Left ventricle myocardium inferior (tissue), 1 donor: ENCODE data around the gene PIP4K2A. TPM values are rescaled to one million over a fixed set of nuclear protein-coding genes. Genes with fewer than 3 reads are reported as not detected.

Experiments
- DNase-seq: peaks from one replicate; pipeline ENCODE4 v3.0.0-alpha.2; 2020
- H3K27ac ChIP-seq: fragments of 200-600 bp; replicated peaks from 2 replicates; pipeline ENCODE4 v1.8.0; 2021
- H3K27me3 ChIP-seq: fragments of 200-600 bp; 2 replicates; pipeline ENCODE4 v1.8.0; 2021; ENCODE audit warnings: low read depth
- H3K36me3 ChIP-seq: fragments of 200-600 bp; 2 replicates; pipeline ENCODE4 v1.8.0; 2021
- H3K4me1 ChIP-seq: fragments of 200-600 bp; 2 replicates; pipeline ENCODE4 v1.8.0; 2021
- H3K4me3 ChIP-seq: fragments of 200-600 bp; 2 replicates; pipeline ENCODE4 v1.8.0; 2021; ENCODE audit warnings: mild to moderate bottlenecking, moderate library complexity
- H3K9me3 ChIP-seq: fragments of 200-600 bp; replicated peaks from 2 replicates; pipeline ENCODE4 v1.8.0; 2021
- intact Hi-C: fragments of 100-400 bp; cut with micrococcal nuclease; formaldehyde crosslinking; loops from one replicate; pipeline ENCODE4 v1.11.0; 2022
- total RNA-seq: library from RNA; stranded (reverse); fragmentation: NEBNext Ultra II Directional; extraction: Animal tissue kit (Norgen Biotek cat#: 25700); gene quantifications from one replicate; pipeline ENCODE4 v1.2.1, GENCODE V29; 2021
- TF ChIP-seq, protein P1 (sequence below): fragments of 200-600 bp; IDR thresholded peaks from 2 replicates; pipeline ENCODE4 v1.8.0; 2021; ENCODE audit warnings: antibody characterized with exemption, mild to moderate bottlenecking, borderline replicate concordance
- donor health status: DM: no; HTN: yes; CAD: no; lungs with severe emphysema.

The PIP4K2A gene
- total RNA-seq, 1 donor from 2014 or later = 12.6 TPM

DNA sequence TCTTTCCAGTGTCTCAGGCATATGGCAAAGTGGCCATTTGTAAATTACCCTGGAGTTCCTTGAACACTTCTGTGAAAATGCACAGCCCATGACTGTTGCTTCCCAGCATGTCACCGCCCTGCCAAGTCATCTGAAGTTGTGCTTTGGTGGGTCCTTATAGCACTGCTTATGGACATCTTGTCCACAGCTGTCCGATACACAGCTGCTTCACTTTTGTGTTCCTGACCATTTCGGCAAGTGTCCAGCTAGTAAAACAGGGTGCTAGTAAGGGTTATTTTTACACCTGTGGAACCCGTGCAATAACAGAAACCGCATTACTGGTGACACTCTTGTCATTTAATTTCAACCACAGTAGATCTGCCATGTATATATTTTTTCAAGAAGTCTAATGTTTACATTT is 29.7 kb downstream of the PIP4K2A start:
- TF ChIP-seq, protein P1, sequence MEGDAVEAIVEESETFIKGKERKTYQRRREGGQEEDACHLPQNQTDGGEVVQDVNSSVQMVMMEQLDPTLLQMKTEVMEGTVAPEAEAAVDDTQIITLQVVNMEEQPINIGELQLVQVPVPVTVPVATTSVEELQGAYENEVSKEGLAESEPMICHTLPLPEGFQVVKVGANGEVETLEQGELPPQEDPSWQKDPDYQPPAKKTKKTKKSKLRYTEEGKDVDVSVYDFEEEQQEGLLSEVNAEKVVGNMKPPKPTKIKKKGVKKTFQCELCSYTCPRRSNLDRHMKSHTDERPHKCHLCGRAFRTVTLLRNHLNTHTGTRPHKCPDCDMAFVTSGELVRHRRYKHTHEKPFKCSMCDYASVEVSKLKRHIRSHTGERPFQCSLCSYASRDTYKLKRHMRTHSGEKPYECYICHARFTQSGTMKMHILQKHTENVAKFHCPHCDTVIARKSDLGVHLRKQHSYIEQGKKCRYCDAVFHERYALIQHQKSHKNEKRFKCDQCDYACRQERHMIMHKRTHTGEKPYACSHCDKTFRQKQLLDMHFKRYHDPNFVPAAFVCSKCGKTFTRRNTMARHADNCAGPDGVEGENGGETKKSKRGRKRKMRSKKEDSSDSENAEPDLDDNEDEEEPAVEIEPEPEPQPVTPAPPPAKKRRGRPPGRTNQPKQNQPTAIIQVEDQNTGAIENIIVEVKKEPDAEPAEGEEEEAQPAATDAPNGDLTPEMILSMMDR = no peak
- intact Hi-C loops = no loop called here
- Histone ChIP-seq H3K36me3 (no peaks in the 10 kb centered on the region), H3K9me3 (no peaks in the 10 kb centered on the region), H3K4me1 (peaks cover 44% of the 10 kb centered on the region), H3K27me3 (no peaks in the 10 kb centered on the region), H3K4me3 (no peak overlapping the region), H3K27ac (no peak overlapping the region)
- no peak for DNase-seq

DNA sequence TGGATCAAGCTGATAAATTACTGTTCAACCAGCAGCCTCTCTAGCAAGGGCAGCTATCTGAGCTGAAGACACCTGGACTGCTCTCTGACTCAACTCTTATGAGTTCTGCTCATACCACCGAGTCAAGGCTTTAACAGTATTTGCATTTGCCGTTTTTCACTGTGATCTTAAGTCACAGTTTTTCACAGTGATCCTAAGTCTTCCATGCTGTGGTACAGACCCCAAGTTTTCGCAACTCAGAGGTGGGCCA is 31.3 kb downstream of the PIP4K2A start:
- Histone ChIP-seq H3K27me3 (no peaks in the 10 kb centered on the region), H3K4me1 (peaks cover 44% of the 10 kb centered on the region), H3K36me3 (no peaks in the 10 kb centered on the region), H3K4me3 (no peak overlapping the region), H3K27ac (no peak overlapping the region), H3K9me3 (no peaks in the 10 kb centered on the region)
- no peak for DNase-seq
- TF ChIP-seq, protein P1 = no peak
- intact Hi-C loops = no loop called here

DNA sequence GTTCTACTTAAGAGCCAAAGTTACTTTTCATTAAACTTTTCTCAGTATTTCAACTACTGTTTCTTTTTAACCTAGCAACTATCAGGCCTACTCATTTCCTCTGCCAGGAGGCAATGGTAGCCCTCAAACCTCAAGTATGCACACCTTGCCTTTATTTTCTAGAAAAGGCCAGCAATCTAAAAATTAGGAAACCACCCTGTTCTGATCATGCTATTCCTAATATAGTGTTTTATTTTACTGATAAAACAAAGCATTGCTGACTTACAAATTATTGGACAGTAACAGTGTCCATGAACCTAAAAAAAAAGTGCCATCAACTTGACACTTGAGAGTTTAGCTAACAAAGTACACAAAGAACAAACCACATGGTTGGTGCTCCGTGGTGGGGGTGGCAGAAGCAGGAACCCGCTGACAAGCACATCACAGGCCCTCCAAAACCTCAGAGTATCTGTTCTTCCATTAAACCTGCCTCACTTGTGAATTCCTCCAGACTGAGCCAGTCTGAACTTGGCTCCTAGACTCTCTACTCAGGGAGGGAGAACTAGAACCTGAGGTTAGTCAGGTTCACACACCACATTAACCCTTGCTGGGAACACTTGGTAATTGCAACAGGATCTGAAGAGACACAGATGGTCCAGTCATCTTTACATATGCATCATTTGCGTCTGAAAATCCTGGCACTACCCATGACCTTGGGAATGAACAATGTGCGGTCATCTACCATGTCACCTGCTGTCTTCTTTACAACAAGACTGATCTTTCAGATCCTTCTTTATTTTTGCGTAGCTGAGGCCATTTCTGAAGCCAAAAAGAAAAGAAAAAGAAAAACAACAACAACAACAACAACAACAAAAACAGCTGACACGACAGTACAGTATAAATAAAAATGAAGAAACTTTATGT is 31.9 kb downstream of the PIP4K2A start:
- no peaks in the 10 kb centered on the region for H3K27me3 ChIP-seq
- no peaks in the 10 kb centered on the region for H3K36me3 ChIP-seq
- no peak for DNase-seq
- TF ChIP-seq, protein P1 = no peak
- H3K27ac ChIP-seq = no peak overlapping the region
- H3K9me3 ChIP-seq = no peaks in the 10 kb centered on the region
- peaks cover 44% of the 10 kb centered on the region for H3K4me1 ChIP-seq
- H3K4me3 ChIP-seq = no peak overlapping the region
- intact Hi-C loops = no loop called here

DNA sequence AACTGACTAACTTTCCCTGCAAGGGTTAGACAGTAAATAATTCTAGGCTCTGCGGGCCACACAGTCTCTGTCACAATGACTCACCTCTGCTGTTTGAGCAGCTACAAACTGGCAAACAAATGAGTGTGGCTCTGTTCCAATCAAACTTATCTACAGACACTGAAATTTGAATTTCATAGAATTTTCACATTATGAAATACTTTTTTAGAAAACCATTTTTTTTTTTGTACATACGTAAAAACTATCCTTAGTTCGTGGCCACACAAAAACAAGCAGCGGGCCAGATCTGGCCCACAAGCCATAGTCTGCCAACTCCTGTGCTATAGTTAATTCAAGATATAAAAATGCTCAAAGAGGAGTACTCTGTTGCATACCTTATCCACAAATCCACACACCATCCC is 32.6 kb downstream of the PIP4K2A start:
- DNase-seq = no peak
- Histone ChIP-seq H3K9me3 (no peaks in the 10 kb centered on the region), H3K4me1 (peaks cover 43% of the 10 kb centered on the region), H3K36me3 (no peaks in the 10 kb centered on the region), H3K27me3 (no peaks in the 10 kb centered on the region), H3K27ac (no peak overlapping the region), H3K4me3 (no peak overlapping the region)
- intact Hi-C loops = no loop called here
- TF ChIP-seq, protein P1 = no peak

DNA sequence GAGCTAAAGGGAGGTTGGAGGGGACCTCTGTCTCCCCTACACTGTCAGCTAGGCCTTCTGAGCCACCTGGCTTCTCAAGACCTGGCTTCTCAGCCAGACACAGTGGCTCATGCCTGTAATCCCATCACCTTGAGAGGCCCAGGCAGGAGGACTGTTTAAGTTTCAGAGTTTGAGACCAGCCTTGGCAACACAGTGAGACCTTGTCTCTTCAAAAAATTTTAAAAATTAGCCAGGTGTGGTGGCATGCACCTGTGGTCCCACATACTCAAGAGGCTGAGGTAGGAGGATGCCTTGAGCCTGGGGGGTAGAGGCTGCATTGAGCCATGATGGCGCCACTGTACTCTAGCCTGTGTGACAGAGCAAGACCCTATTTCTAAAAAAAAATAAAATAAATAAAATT is 33.1 kb downstream of the PIP4K2A start:
- Histone ChIP-seq H3K9me3 (no peaks in the 10 kb centered on the region), H3K4me1 (peaks cover 38% of the 10 kb centered on the region), H3K27me3 (no peaks in the 10 kb centered on the region), H3K4me3 (no peak overlapping the region), H3K27ac (no peak overlapping the region), H3K36me3 (no peaks in the 10 kb centered on the region)
- intact Hi-C loops = no loop called here
- TF ChIP-seq, protein P1 = no peak
- DNase-seq = no peak
